Stomach (tissue), 4 donors: Measurements from ENCODE around the gene ZNF648.

Experiments used
- CTCF ChIP-seq, 7 experiments: fragments of 450-650 bp in 4 of 7; fragments of 200-600 bp in 3 of 7; sonication (generic) in 3 of 7; IDR thresholded peaks; one replicate each; pipeline ENCODE4 v1.5.1; 2016 to 2019; ENCODE audit warnings: antibody characterized with exemption in 7 of 7, control low read depth in 2 of 7, mild to moderate bottlenecking in 1 of 7
- EP300 ChIP-seq: sonication (generic); formaldehyde crosslinking; IDR thresholded peaks from one replicate; pipeline ENCODE4 v1.6.1; 2017; ENCODE audit warnings: antibody characterized with exemption
- POLR2A ChIP-seq, 4 donors: fragments of 450-650 bp; IDR thresholded peaks; one replicate each; pipeline ENCODE4 v1.6.1; 2016; ENCODE audit warnings: antibody characterized with exemption in 4 of 4, control low read depth in 2 of 4, mild to moderate bottlenecking in 1 of 4, moderate library complexity in 1 of 4
- POLR2AphosphoS5 ChIP-seq, 3 donors: sonication (generic); formaldehyde crosslinking; IDR thresholded peaks; one replicate each; pipeline ENCODE4 v1.6.1; 2016; ENCODE audit warnings: antibody characterized with exemption in 3 of 3

- TF ChIP-seq POLR2A (IDR thresholded peaks at IDR 0.05): no peak
- no peak for TF ChIP-seq CTCF (IDR thresholded peaks at IDR 0.05)
- no peak for TF ChIP-seq EP300
- no peak for TF ChIP-seq POLR2AphosphoS5 (IDR thresholded peaks at IDR 0.05)
These were observed 10.7 kb downstream of the ZNF648 start for GRCh38 chr1:182050481-182051448.
